HL-60 (cell line): Measurements from ENCODE around the gene OR7C1.
"Not testable (repeated sequence)": the region's sequence is repeated elsewhere in the genome, so short reads cannot be mapped to it uniquely, and the experiment has no call there.

Experiments
- GABPA ChIP-seq: IDR thresholded peaks from 2 replicates; pipeline ENCODE4 v1.6.1; 2012; ENCODE audit warnings: low read depth
- TF ChIP-seq, protein P1 (sequence below): IDR thresholded peaks from one replicate; pipeline ENCODE4 v1.5.1; 2011; ENCODE audit warnings: low read length, control low read depth, inconsistent platforms; ENCODE audit not compliant: insufficient read depth

DNA sequence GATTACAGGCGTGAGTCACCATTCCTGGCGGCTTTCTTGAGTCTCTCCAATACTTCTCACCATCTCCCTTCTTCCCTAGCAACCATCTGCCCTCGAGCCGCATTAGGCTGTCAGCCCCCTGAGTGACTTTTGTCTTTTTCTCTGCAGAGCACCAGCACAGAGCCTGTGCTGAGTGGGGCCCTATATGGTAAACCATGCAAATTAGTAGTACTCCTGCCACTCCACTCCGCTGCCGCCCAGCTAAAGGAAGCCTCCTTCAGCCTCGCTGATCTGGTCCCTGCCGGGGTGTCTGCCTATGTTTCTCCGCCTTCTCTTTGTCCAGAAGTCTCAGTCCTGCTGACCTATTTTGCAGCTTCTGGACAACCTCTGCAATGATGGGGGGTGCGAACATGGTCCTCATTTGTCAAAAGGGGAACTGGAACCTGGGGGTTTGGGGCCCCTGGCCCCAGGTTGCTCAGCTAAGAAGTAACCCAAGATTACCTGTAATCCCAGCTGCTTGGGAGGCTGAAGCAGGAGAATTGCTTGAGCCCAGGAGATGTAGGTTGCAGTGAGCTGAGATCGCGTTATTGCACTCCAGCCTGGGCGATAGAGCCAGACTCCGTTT is 54.3 kb downstream of the OR7C1 start:
- TF ChIP-seq, protein P1, sequence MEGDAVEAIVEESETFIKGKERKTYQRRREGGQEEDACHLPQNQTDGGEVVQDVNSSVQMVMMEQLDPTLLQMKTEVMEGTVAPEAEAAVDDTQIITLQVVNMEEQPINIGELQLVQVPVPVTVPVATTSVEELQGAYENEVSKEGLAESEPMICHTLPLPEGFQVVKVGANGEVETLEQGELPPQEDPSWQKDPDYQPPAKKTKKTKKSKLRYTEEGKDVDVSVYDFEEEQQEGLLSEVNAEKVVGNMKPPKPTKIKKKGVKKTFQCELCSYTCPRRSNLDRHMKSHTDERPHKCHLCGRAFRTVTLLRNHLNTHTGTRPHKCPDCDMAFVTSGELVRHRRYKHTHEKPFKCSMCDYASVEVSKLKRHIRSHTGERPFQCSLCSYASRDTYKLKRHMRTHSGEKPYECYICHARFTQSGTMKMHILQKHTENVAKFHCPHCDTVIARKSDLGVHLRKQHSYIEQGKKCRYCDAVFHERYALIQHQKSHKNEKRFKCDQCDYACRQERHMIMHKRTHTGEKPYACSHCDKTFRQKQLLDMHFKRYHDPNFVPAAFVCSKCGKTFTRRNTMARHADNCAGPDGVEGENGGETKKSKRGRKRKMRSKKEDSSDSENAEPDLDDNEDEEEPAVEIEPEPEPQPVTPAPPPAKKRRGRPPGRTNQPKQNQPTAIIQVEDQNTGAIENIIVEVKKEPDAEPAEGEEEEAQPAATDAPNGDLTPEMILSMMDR, result not testable (repeated sequence)
- TF ChIP-seq GABPA, result not testable (repeated sequence)
